ENCODE measurements around the gene ZFX. TPM values are rescaled to one million over a fixed set of nuclear protein-coding genes. Genes with fewer than 3 reads are reported as not detected.

The ZFX gene
- total and polyA plus RNA-seq, 12 donors, result 8.1 to 58.6 (median 35.2) TPM

GRCh38 chrX:24214568-24214967 lies 65.0 kb downstream of the ZFX start:
- no peaks in the 10 kb centered on the region for H3K27me3 ChIP-seq
- H3K4me1 ChIP-seq (replicated peaks in 1 of 2), result no peaks in the 10 kb centered on the region
- TF ChIP-seq POLR2A (IDR thresholded peaks at IDR 0.05), result no peak
- no peak for TF ChIP-seq CTCF (IDR thresholded peaks at IDR 0.05)
- peaks cover 0 to 28% of the 10 kb centered on the region in 2 donors for H3K36me3 ChIP-seq (replicated peaks in 1 of 2)
- H3K4me3 ChIP-seq, result no peak overlapping the region
- 76 to 86% (median 83%) methylated on average over 4 of the region's 4 CpGs for WGBS, 4 donors
- no peaks in the 10 kb centered on the region for H3K9me3 ChIP-seq (replicated peaks in 1 of 3)
- intact Hi-C loops (cut with DNase I), result no loop called here
- no peak overlapping the region for H3K27ac ChIP-seq
- DNase-seq, result no peak

- intact Hi-C loops (cut with DNase I), result no loop called here
- Histone ChIP-seq H3K27me3 (no peaks in the 10 kb centered on the region), H3K4me1 (replicated peaks in 1 of 2) (no peaks in the 10 kb centered on the region), H3K4me3 (no peak overlapping the region), H3K36me3 (replicated peaks in 1 of 2) (peaks cover 0 to 21% of the 10 kb centered on the region in 2 donors), H3K9me3 (replicated peaks in 1 of 3) (no peaks in the 10 kb centered on the region), H3K27ac (no peak overlapping the region)
- no peak for DNase-seq
- WGBS, 4 donors, result 89 to 100% (median 92%) methylated on average over 2 of the region's 2 CpGs
- no peak for TF ChIP-seq POLR2A (IDR thresholded peaks at IDR 0.05)
- no peak for TF ChIP-seq CTCF (IDR thresholded peaks at IDR 0.05)
Observed at GRCh38 chrX:24215272-24215671, 65.7 kb downstream of the ZFX start.

- Histone ChIP-seq H3K4me1 (replicated peaks in 1 of 2) (no peaks in the 10 kb centered on the region), H3K27ac (no peak overlapping the region), H3K27me3 (no peaks in the 10 kb centered on the region), H3K9me3 (replicated peaks in 1 of 3) (no peaks in the 10 kb centered on the region), H3K4me3 (no peak overlapping the region), H3K36me3 (replicated peaks in 1 of 2) (peaks cover 0 to 14% of the 10 kb centered on the region in 2 donors)
- WGBS, 4 donors, result 94 to 100% (median 97%) methylated on average over 4 of the region's 4 CpGs
- no peak for TF ChIP-seq CTCF (IDR thresholded peaks at IDR 0.05)
- no peak for TF ChIP-seq POLR2A (IDR thresholded peaks at IDR 0.05)
- no peak for DNase-seq
- intact Hi-C loops (cut with DNase I), result no loop called here
Observed at GRCh38 chrX:24216037-24216436, 66.5 kb downstream of the ZFX start.

DNA sequence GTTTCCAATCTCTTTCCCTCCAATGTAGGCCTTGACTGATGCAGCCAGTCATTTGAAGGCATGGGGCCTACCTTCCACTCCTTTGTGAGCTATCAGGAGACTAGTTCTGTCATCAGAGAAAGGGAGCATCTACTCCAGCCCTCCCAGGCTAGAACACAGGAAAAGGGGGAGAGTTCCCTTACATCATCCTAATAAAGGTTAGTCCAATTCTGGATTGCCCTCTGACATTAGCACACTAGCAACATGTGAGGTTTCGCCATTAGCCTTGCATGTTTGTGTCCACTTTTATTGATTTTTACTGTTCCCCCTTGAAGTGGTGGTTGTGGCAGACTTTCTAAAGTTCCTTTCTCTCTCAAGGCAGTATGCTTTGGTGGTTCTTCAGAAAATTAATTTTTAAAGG lies 67.3 kb downstream of the ZFX start:
- Histone ChIP-seq H3K4me1 (replicated peaks in 1 of 2) (no peaks in the 10 kb centered on the region), H3K27me3 (no peaks in the 10 kb centered on the region), H3K36me3 (replicated peaks in 1 of 2) (peaks cover 0 to 7% of the 10 kb centered on the region in 2 donors), H3K9me3 (replicated peaks in 1 of 3) (no peaks in the 10 kb centered on the region), H3K27ac (no peak overlapping the region), H3K4me3 (no peak overlapping the region)
- intact Hi-C loops (cut with DNase I), result no loop called here
- DNase-seq, result no peak
- 93 to 100% (median 100%) methylated on average over 1 of the region's 1 CpG for WGBS, 4 donors
- TF ChIP-seq POLR2A (IDR thresholded peaks at IDR 0.05) (no peak), CTCF (IDR thresholded peaks at IDR 0.05) (no peak)

All from adrenal gland (tissue), 12 donors.